Central memory CD8-positive, alpha-beta T cell (primary cell): Measurements from ENCODE around the gene C22orf23.
A peak's percentile ranks its signal among the peaks of the same experiment; 100 is the strongest.

Experiments used
- ATAC-seq: fragments of 150-1000 bp; cut with Tn5 transposase; replicated peaks from 2 replicates; pipeline ENCODE4 v1.10.0; 2022; ENCODE audit warnings: mild to moderate bottlenecking, moderate FRiP score, moderate number of reproducible peaks; ENCODE audit not compliant: poor library complexity, severe bottlenecking; ENCODE audit errors: extremely low read depth
- DNase-seq, 2 donors: peaks; one replicate each; pipeline ENCODE4 v3.0.0; 2021; ENCODE audit warnings: low spot score in 2 of 2
- H3K27ac Mint-ChIP-seq: one replicate; pipeline ENCODE4 v1.8.0; 2022; ENCODE audit warnings: low read depth, mild to moderate bottlenecking, moderate library complexity, mixed read lengths
- H3K27me3 Mint-ChIP-seq: one replicate; pipeline ENCODE4 v1.8.0; 2022; ENCODE audit warnings: mixed read lengths
- H3K36me3 Mint-ChIP-seq: one replicate; pipeline ENCODE4 v1.8.0; 2022; ENCODE audit warnings: mild to moderate bottlenecking, moderate library complexity, mixed read lengths; ENCODE audit not compliant: insufficient read depth
- H3K4me1 Mint-ChIP-seq: one replicate; pipeline ENCODE4 v1.8.0; 2022; ENCODE audit warnings: mixed read lengths
- H3K4me3 Mint-ChIP-seq: one replicate; pipeline ENCODE4 v1.8.0; 2022; ENCODE audit warnings: mild to moderate bottlenecking, moderate library complexity, mixed read lengths
- H3K9me3 Mint-ChIP-seq: one replicate; pipeline ENCODE4 v1.8.0; 2022; ENCODE audit warnings: mixed read lengths

The C22orf23 gene

DNA sequence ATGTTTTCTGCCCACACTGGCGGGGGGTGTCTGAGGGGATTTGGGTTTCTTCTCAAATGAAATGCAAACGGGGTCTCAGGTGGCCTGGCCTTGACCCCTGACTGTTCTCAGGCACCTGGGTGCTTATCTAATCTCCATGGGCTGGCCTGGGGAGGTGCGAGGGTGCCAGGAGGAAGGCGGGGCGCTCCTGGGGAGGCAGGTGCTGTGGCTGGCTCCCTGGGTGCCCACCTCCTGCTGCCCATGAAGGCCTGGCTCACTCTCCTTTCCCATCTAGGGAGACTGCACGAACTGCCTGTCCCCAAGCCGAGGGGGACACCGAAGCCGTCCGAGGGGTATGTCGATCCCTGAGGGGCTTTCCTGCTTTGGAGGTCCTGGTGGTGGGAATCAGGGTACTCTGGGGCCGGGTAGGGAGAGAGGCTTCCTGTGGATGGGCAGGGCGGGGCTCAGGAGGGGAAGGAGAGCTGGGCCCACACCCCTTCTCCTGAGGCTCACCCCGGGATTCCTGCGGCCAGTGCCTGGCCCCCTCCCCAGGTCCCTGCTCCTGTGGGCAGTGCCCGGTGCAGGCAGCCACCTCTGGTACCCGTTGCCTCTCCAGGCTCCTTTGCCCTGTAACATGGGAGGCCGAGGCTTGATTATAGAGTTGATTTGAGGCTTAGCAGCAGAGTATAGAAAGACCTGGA is 28.9 kb downstream of the C22orf23 start:
- Mint-ChIP-seq H3K27ac (peak overlapping the region; percentile 69), H3K9me3 (no peaks in the 10 kb centered on the region), H3K27me3 (no peaks in the 10 kb centered on the region), H3K4me3 (no peak overlapping the region), H3K4me1 (no peaks in the 10 kb centered on the region), H3K36me3 (peaks cover 30% of the 10 kb centered on the region)
- no peak for DNase-seq
- ATAC-seq: no peak

DNA sequence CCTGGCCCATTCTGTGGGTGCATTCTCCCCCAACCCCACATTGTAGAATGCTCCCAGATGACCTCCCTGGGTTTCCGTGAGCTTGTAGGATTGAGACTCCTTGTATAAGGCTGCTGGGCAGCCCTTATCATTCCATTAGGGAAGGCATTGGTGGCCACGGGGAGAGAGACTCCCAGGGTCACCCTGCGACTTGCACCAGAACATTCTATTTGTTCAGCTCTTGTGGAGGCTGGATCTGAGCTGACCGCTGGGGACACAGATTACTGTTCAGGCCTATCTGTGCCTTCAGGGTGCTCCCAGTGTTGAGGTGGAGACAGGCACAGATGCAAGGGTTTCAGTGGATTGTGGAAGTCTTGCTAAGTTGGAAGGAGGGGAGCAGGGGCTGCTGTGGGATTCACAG is 29.5 kb downstream of the C22orf23 start:
- Mint-ChIP-seq H3K27me3 (no peaks in the 10 kb centered on the region), H3K27ac (peak overlapping the region; percentile 69), H3K4me1 (no peaks in the 10 kb centered on the region), H3K9me3 (no peaks in the 10 kb centered on the region), H3K36me3 (peaks cover 28% of the 10 kb centered on the region), H3K4me3 (no peak overlapping the region)
- DNase-seq (no peak), ATAC-seq (no peak)

GRCh38 chr22:37922191-37922590 is 31.2 kb downstream of the C22orf23 start:
- H3K27me3 Mint-ChIP-seq: no peaks in the 10 kb centered on the region
- no peaks in the 10 kb centered on the region for H3K4me1 Mint-ChIP-seq
- no peak overlapping the region for H3K4me3 Mint-ChIP-seq
- ATAC-seq (no peak), DNase-seq (no peak)
- H3K36me3 Mint-ChIP-seq: peaks cover 21% of the 10 kb centered on the region
- H3K27ac Mint-ChIP-seq: no peak overlapping the region
- H3K9me3 Mint-ChIP-seq: no peaks in the 10 kb centered on the region

GRCh38 chr22:37920126-37920525 is 33.3 kb downstream of the C22orf23 start:
- ATAC-seq (no peak), DNase-seq (no peak)
- no peaks in the 10 kb centered on the region for H3K27me3 Mint-ChIP-seq
- peak overlapping the region; percentile 68 for H3K27ac Mint-ChIP-seq
- no peaks in the 10 kb centered on the region for H3K9me3 Mint-ChIP-seq
- H3K4me3 Mint-ChIP-seq: no peak overlapping the region
- H3K4me1 Mint-ChIP-seq: no peaks in the 10 kb centered on the region
- H3K36me3 Mint-ChIP-seq: peaks cover 20% of the 10 kb centered on the region

GRCh38 chr22:37918580-37919270 is 34.7 kb downstream of the C22orf23 start:
- Mint-ChIP-seq H3K27me3 (no peaks in the 10 kb centered on the region), H3K4me1 (no peaks in the 10 kb centered on the region), H3K27ac (no peak overlapping the region), H3K4me3 (no peak overlapping the region), H3K36me3 (peaks cover 26% of the 10 kb centered on the region), H3K9me3 (no peaks in the 10 kb centered on the region)
- ATAC-seq: no peak
- DNase-seq: no peak

DNA sequence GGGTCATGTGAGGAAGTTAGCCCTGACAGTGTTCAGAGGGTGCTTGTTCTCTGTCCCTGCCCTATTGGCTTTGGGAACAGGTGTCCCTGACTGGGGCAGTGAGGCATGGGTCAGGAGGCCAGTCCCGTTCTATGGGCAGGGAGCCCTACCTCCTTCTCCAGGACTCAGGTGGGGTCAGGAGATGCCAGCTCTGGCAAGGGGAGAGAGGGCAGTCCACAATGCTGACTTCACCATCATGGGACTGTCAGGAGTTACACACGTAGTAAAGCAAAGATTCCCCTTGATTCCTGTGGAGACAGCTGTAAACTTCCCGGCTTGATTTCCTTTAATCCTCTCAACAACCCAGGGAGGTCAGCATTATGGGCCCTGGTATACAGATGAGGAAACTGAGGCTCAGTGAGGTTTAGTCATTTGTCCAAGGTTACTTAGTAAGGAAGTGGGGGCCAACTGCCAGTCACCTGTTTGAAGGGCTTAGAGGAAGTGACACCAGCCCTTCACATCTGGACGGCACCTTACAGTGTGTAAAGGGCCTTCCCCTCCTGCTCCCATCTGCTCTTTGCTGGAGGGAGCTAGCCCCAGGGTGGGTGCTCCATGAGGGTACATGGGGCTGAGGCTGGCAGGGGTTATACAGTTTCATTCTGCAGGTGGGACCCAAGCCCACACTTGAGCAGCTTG is 35.4 kb downstream of the C22orf23 start:
- no peaks in the 10 kb centered on the region for H3K9me3 Mint-ChIP-seq
- ATAC-seq (no peak), DNase-seq (no peak)
- no peak overlapping the region for H3K4me3 Mint-ChIP-seq
- H3K27me3 Mint-ChIP-seq: no peaks in the 10 kb centered on the region
- no peak overlapping the region for H3K27ac Mint-ChIP-seq
- H3K36me3 Mint-ChIP-seq: peaks cover 27% of the 10 kb centered on the region
- no peaks in the 10 kb centered on the region for H3K4me1 Mint-ChIP-seq

GRCh38 chr22:37916311-37916710 is 37.1 kb downstream of the C22orf23 start:
- no peak overlapping the region for H3K27ac Mint-ChIP-seq
- no peaks in the 10 kb centered on the region for H3K9me3 Mint-ChIP-seq
- ATAC-seq (no peak), DNase-seq (no peak)
- H3K4me1 Mint-ChIP-seq: peaks cover 11% of the 10 kb centered on the region
- H3K27me3 Mint-ChIP-seq: no peaks in the 10 kb centered on the region
- H3K36me3 Mint-ChIP-seq: peaks cover 25% of the 10 kb centered on the region
- H3K4me3 Mint-ChIP-seq: no peak overlapping the region

GRCh38 chr22:37913233-37913721 is 40.1 kb downstream of the C22orf23 start:
- H3K27me3 Mint-ChIP-seq: no peaks in the 10 kb centered on the region
- H3K4me1 Mint-ChIP-seq: peaks cover 27% of the 10 kb centered on the region
- H3K27ac Mint-ChIP-seq: no peak overlapping the region
- peaks cover 18% of the 10 kb centered on the region for H3K36me3 Mint-ChIP-seq
- ATAC-seq (no peak), DNase-seq (no peak)
- H3K4me3 Mint-ChIP-seq: no peak overlapping the region
- H3K9me3 Mint-ChIP-seq: no peaks in the 10 kb centered on the region

DNA sequence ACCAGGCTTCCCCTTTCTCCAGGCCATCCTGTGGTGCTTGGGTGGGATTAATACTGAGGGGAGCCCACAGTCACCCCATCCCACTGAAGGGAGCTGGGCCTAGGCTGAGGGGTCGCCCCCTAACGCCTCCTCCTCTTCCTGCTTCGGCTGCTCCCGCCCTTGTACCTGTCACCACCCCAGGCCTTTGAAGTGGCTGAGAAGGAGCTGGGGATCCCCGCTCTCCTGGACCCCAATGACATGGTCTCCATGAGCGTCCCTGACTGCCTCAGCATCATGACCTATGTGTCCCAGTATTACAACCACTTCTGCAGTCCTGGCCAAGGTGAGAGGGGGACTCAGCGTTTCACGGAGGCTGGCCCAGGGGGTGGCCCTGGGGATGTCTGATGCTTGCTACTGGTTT is 41.2 kb downstream of the C22orf23 start:
- Mint-ChIP-seq H3K4me1 (peaks cover 35% of the 10 kb centered on the region), H3K27ac (peak overlapping the region; percentile 49), H3K27me3 (no peaks in the 10 kb centered on the region), H3K36me3 (peaks cover 18% of the 10 kb centered on the region), H3K4me3 (no peak overlapping the region), H3K9me3 (no peaks in the 10 kb centered on the region)
- ATAC-seq (no peak), DNase-seq (no peak)

DNA sequence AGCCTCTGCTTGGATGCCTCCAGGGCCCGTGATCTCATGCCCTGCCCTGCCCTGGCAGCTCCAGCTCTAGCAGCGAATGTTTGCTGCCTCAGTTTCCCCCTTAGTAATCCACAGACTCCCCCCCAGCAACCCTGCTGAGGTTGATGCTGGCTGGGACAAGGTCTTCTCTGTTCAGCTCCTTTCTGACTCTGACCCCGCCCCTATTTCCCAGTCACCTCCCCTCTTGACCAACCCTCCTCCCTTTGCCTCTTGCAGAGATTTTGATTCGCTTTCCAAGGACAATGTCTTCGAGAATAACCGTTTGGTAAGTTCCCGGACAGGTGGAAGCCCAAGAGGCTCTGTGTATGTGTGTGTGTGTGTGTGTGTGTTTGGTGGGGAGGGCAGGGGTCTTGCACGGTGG is 41.7 kb downstream of the C22orf23 start:
- Mint-ChIP-seq H3K27ac (peak overlapping the region; percentile 49), H3K9me3 (no peaks in the 10 kb centered on the region), H3K4me1 (peaks cover 40% of the 10 kb centered on the region), H3K27me3 (no peaks in the 10 kb centered on the region), H3K4me3 (no peak overlapping the region), H3K36me3 (peaks cover 22% of the 10 kb centered on the region)
- DNase-seq (no peak), ATAC-seq (no peak)

DNA sequence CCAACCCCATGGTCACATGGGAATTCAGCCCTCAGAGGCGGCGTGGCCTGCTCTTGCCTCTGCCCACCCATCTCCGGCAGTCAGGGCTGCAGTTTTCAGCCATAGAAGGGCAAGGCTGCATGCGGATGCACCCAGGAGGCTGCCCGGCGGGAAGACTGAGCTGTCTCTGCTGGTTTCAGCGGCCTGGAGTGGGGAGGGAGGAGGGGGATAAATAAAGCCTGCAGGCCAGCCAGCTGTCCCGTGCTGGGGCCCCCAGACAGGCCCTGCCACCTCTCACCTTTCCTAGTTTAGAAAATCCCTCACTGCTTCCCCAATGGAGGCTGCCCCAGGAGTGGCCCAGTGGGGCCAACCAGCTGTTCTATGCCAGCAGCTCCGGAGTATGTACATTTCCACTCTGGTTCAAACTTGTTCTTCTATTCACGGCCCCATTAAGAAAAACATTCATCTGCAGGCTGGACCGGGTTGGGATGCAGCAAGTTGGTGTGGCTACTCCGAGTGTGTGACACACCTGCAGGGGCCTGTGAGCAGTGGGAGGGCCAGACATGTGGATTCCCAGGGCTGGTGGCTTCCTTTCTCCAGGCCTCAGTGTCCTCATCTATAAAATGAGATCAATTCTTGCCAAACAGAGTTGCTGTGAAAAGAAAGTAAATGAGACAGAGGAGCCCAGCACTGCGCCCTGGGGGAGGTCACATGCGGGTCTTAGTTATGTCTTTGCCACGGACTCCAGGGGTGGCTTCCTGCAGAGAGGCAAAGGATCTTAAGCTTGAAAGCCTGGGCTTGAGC is 42.3 kb downstream of the C22orf23 start:
- H3K4me3 Mint-ChIP-seq: no peak overlapping the region
- no peak for ATAC-seq

GRCh38 chr22:37909766-37910165 is 43.6 kb downstream of the C22orf23 start:
- DNase-seq (no peak), ATAC-seq (no peak)
- peak overlapping the region; percentile 38 for H3K27ac Mint-ChIP-seq
- no peaks in the 10 kb centered on the region for H3K9me3 Mint-ChIP-seq
- H3K4me1 Mint-ChIP-seq: peaks cover 50% of the 10 kb centered on the region
- H3K4me3 Mint-ChIP-seq: no peak overlapping the region
- H3K36me3 Mint-ChIP-seq: peaks cover 22% of the 10 kb centered on the region
- no peaks in the 10 kb centered on the region for H3K27me3 Mint-ChIP-seq

More for the DNA sequence above, 42.3 kb downstream of the C22orf23 start:
- Mint-ChIP-seq H3K36me3 (peaks cover 22% of the 10 kb centered on the region), H3K27ac (peak overlapping the region; percentile 49), H3K27me3 (no peaks in the 10 kb centered on the region), H3K4me1 (peaks cover 41% of the 10 kb centered on the region), H3K9me3 (no peaks in the 10 kb centered on the region)
- DNase-seq: no peak
